CD14-positive monocyte (primary cell): ENCODE measurements around the gene HYKK. TPM values are rescaled to one million over a fixed set of nuclear protein-coding genes. Genes with fewer than 3 reads are reported as not detected.

Experiments
- DNase-seq, 3 donors: peaks; one replicate each; pipeline ENCODE4 v3.0.0-alpha.2; 2011 to 2022
- H2AFZ ChIP-seq: 2 replicates; pipeline ENCODE4 v1.6.0; 2012; ENCODE audit warnings: mild to moderate bottlenecking, low read depth, low read length, inconsistent platforms; ENCODE audit not compliant: insufficient read depth, poor library complexity, severe bottlenecking
- H3K27ac ChIP-seq, 2 donors: 1 replicate in 1 of 2; 2 replicates in 1 of 2; pipeline ENCODE4 v1.5.1; 2012 to 2013; ENCODE audit warnings: low read length in 2 of 2, control low read depth in 1 of 2, inconsistent platforms in 1 of 2, low read depth in 1 of 2, mild to moderate bottlenecking in 1 of 2
- H3K27me3 ChIP-seq, 2 donors: one replicate each; pipeline versions ENCODE4 v1.6.0 to v1.6.1; 2011 to 2013; ENCODE audit warnings: low read length in 2 of 2; ENCODE audit not compliant: control insufficient read depth in 2 of 2, insufficient read depth in 2 of 2
- H3K36me3 ChIP-seq, 2 donors: replicated peaks in 1 of 2; 1 replicate in 1 of 2; 2 replicates in 1 of 2; pipeline versions ENCODE4 v1.5.1 to v1.6.1; 2012 to 2013; ENCODE audit warnings: low read length in 2 of 2, control low read depth in 1 of 2, inconsistent platforms in 1 of 2, mild to moderate bottlenecking in 1 of 2; ENCODE audit not compliant: insufficient read depth in 2 of 2, control insufficient read depth in 1 of 2
- H3K4me1 ChIP-seq, 2 donors: 1 replicate in 1 of 2; 2 replicates in 1 of 2; pipeline versions ENCODE4 v1.5.1 to v1.6.1; 2012 to 2013; ENCODE audit warnings: low read length in 2 of 2, control low read depth in 1 of 2, inconsistent platforms in 1 of 2, mild to moderate bottlenecking in 1 of 2, moderate library complexity in 1 of 2; ENCODE audit not compliant: insufficient read depth in 2 of 2, control insufficient read depth in 1 of 2
- H3K4me2 ChIP-seq: replicated peaks from 2 replicates; pipeline ENCODE3; 2012; ENCODE audit warnings: low read length, moderate library complexity, mild to moderate bottlenecking; ENCODE audit not compliant: poor library complexity, severe bottlenecking; ENCODE audit errors: extremely low read depth
- H3K4me3 ChIP-seq, 3 experiments: fragments of 200-600 bp in 1 of 3; sonication (generic) in 1 of 3; replicated peaks in 1 of 3; 1 replicate in 2 of 3; 2 replicates in 1 of 3; pipeline ENCODE4 v1.5.1; 2011 to 2013; ENCODE audit warnings: low read length in 3 of 3, mild to moderate bottlenecking in 3 of 3, control low read depth in 2 of 3, low read depth in 2 of 3, inconsistent platforms in 1 of 3, moderate library complexity in 1 of 3
- H3K79me2 ChIP-seq: 2 replicates; pipeline ENCODE4 v1.6.0; 2012; ENCODE audit warnings: mild to moderate bottlenecking, control low read depth, inconsistent platforms, low read length, moderate library complexity; ENCODE audit not compliant: insufficient read depth
- H3K9ac ChIP-seq: 2 replicates; pipeline ENCODE4 v1.6.0; 2017; ENCODE audit warnings: low read length, mild to moderate bottlenecking; ENCODE audit not compliant: insufficient read depth, poor library complexity, severe bottlenecking
- H3K9me3 ChIP-seq, 2 donors: replicated peaks in 1 of 2; 1 replicate in 1 of 2; 2 replicates in 1 of 2; pipeline versions ENCODE4 v1.5.1 to v1.6.1; 2012 to 2013; ENCODE audit warnings: low read length in 2 of 2, control low read depth in 1 of 2; ENCODE audit not compliant: control insufficient read depth in 1 of 2, insufficient read depth in 1 of 2
- H4K20me1 ChIP-seq: 2 replicates; pipeline ENCODE4 v1.6.0; 2012; ENCODE audit warnings: mild to moderate bottlenecking, low read length, control low read depth, moderate library complexity; ENCODE audit not compliant: insufficient read depth
- H3K27ac Mint-ChIP-seq, 7 donors: one replicate each; pipeline ENCODE4 v1.8.0; 2020; ENCODE audit warnings: mild to moderate bottlenecking in 7 of 7, mixed read lengths in 7 of 7, moderate library complexity in 6 of 7, inconsistent platforms in 2 of 7
- H3K27me3 Mint-ChIP-seq, 3 donors: one replicate each; pipeline ENCODE4 v1.8.0; 2021 to 2022; ENCODE audit warnings: low read depth in 3 of 3, mild to moderate bottlenecking in 3 of 3, mixed read lengths in 3 of 3, moderate library complexity in 3 of 3, inconsistent platforms in 1 of 3
- H3K36me3 Mint-ChIP-seq, 2 donors: one replicate each; pipeline ENCODE4 v1.8.0; 2020; ENCODE audit warnings: mixed read lengths in 2 of 2, inconsistent platforms in 1 of 2, mild to moderate bottlenecking in 1 of 2
- H3K4me1 Mint-ChIP-seq: one replicate; pipeline ENCODE4 v1.8.0; 2020; ENCODE audit warnings: mild to moderate bottlenecking, mixed read lengths
- H3K4me3 Mint-ChIP-seq, 2 donors: one replicate each; pipeline ENCODE4 v1.8.0; 2020; ENCODE audit warnings: mild to moderate bottlenecking in 2 of 2, mixed read lengths in 2 of 2, moderate library complexity in 1 of 2
- H3K9me3 Mint-ChIP-seq, 7 donors: one replicate each; pipeline ENCODE4 v1.8.0; 2020 to 2022; ENCODE audit warnings: mixed read lengths in 7 of 7, mild to moderate bottlenecking in 6 of 7, moderate library complexity in 6 of 7, inconsistent platforms in 2 of 7
- CTCF ChIP-seq: fragments of 200-600 bp; IDR thresholded peaks from one replicate; pipeline ENCODE4 v1.8.0; 2022; ENCODE audit warnings: antibody characterized with exemption, mild to moderate bottlenecking
- WGBS: methylation state at CpG from one replicate; pipeline ENCODE4 v1.1.5; 2013; ENCODE audit warnings: missing lambda C conversion rate; ENCODE audit not compliant: insufficient coverage; 5-methylcytosine and 5-hydroxymethylcytosine counted together
- intact Hi-C, 2 donors: fragments of 100-400 bp; cut with micrococcal nuclease; formaldehyde crosslinking; loops; one replicate each; pipeline versions ENCODE4 v1.15.0 to v1.15.1; 2023
- polyA plus RNA-seq, 3 donors: library from polyadenylated mRNA; depleted of rRNA in 1 of 3; unstranded in 2 of 3; stranded (reverse) in 1 of 3; fragments of 300-500 nt in 2 of 3; fragments of >200 nt in 1 of 3; fragmentation: Illumina TruSeq in 2 of 3; gene quantifications; 1 replicate in 2 of 3; 2 replicates in 1 of 3; pipeline ENCODE4 v1.2.3, GENCODE V29; 2012 to 2021

HYKK gene
- polyA plus RNA-seq, 3 donors: 0.04 TPM; not detected in 2

GRCh38 chr15:78564743-78565096 lies 57.3 kb downstream of the HYKK start:
- Histone ChIP-seq H3K79me2 (no peaks in the 10 kb centered on the region), H4K20me1 (no peaks in the 10 kb centered on the region), H3K4me1 (peaks cover 14 to 19% of the 10 kb centered on the region in 2 donors), H3K4me3 (peak overlapping the region in 1 of 3 experiments; percentile 75), H3K27me3 (peaks cover 29 to 32% of the 10 kb centered on the region in 2 donors), H3K36me3 (no peaks in the 10 kb centered on the region), H3K4me2 (peak overlapping the region; percentile 89), H3K9me3 (no peaks in the 10 kb centered on the region), H2AFZ (peak overlapping the region; percentile 67), H3K9ac (peak overlapping the region; percentile 39), H3K27ac (no peak overlapping the region)
- H3K9me3 Mint-ChIP-seq: peaks cover 0 to 4% (median 2%) of the 10 kb centered on the region in 7 donors
- H3K4me1 Mint-ChIP-seq: peaks cover 22% of the 10 kb centered on the region
- 10% methylated on average over 10 of the region's 11 CpGs for WGBS
- H3K27me3 Mint-ChIP-seq: peaks cover 27 to 51% (median 29%) of the 10 kb centered on the region in 3 donors
- no peak for DNase-seq
- peaks cover 0 to 4% of the 10 kb centered on the region in 2 donors for H3K36me3 Mint-ChIP-seq
- intact Hi-C loops: no loop called here
- no peak for TF ChIP-seq CTCF
- peak overlapping the region in 1 of 7 donors; percentile 9 for H3K27ac Mint-ChIP-seq
- peak overlapping the region; percentile 82 to 90 for H3K4me3 Mint-ChIP-seq

GRCh38 chr15:78565097-78565950 lies 57.9 kb downstream of the HYKK start, which contains the start of gene CHRNA5:
Gene CHRNA5 (plus strand): TSS chr15:78565520. CDS start chr15:78565720, 200 bp downstream.
- peak; percentile 36 to 73 (median 47) for DNase-seq
- H3K27me3 ChIP-seq: peaks cover 29 to 32% of the 10 kb centered on the region in 2 donors
- no peaks in the 10 kb centered on the region for H3K9me3 ChIP-seq
- H2AFZ ChIP-seq: peak within 1 kb of the TSS; percentile 67
- peak within 1 kb of the TSS; percentile 89 for H3K4me2 ChIP-seq
- H3K79me2 ChIP-seq: no peaks in the 10 kb centered on the region
- H3K4me1 ChIP-seq: peaks cover 14 to 19% of the 10 kb centered on the region in 2 donors
- H3K36me3 ChIP-seq: no peaks in the 10 kb centered on the region
- Mint-ChIP-seq H3K27ac (peak within 1 kb of the TSS in 1 of 7 donors; percentile 9), H3K4me1 (peaks cover 22% of the 10 kb centered on the region), H3K9me3 (peaks cover 0 to 4% (median 2%) of the 10 kb centered on the region in 7 donors), H3K36me3 (peaks cover 0 to 4% of the 10 kb centered on the region in 2 donors), H3K4me3 (peak within 1 kb of the TSS; percentile 82 to 90), H3K27me3 (peaks cover 27 to 51% (median 29%) of the 10 kb centered on the region in 3 donors)
- no peaks in the 10 kb centered on the region for H4K20me1 ChIP-seq
- H3K27ac ChIP-seq: no peak within 1 kb of the TSS
- no peak for TF ChIP-seq CTCF
- H3K9ac ChIP-seq: peak within 1 kb of the TSS; percentile 39
- intact Hi-C loops: no loop called here
- H3K4me3 ChIP-seq: peak within 1 kb of the TSS; percentile 34 to 75 (median 38)
- WGBS: under 1% methylated on average over 63 of the region's 75 CpGs
